IMR-90 (cell line): ENCODE measurements around the gene UBALD1. TPM values are rescaled to one million over a fixed set of nuclear protein-coding genes. Genes with fewer than 3 reads are reported as not detected.
A peak's percentile ranks its signal among the peaks of the same experiment; 100 is the strongest.

ENCODE experiments used
- ATAC-seq: fragments of 200-7000 bp; cut with Tn5 transposase; 2 replicates; pipeline ENCODE4 v1.9.1; 2020; ENCODE audit warnings: low read depth, mild to moderate bottlenecking, moderate library complexity
- BruUV-seq: library from RNA; stranded (reverse); fragments of 400-500 nt; replicated peaks from 2 replicates; lab custom pipeline; 2021; lab: Mats Ljungman, UMichigan
- CTCF ChIA-PET: fragments of 300-600 bp; formaldehyde crosslinking; extraction: SDS; loops from one replicate; lab custom pipeline; 2021; ENCODE audit warnings: antibody characterized with exemption; lab: Yijun Ruan, JAX
- POLR2A ChIA-PET: fragments of 300-600 bp; sonication (Branson Sonifier 250); formaldehyde crosslinking; loops from one replicate; lab custom pipeline; 2022; ENCODE audit warnings: antibody characterized with exemption; ENCODE audit not compliant: unreplicated experiment; lab: Charles Lee
- DNase-seq: peaks from one replicate; pipeline ENCODE4 v3.0.0; 2013
- H2AFZ ChIP-seq: replicated peaks from 2 replicates; pipeline ENCODE3; 2013; ENCODE audit warnings: low read length, mild to moderate bottlenecking; ENCODE audit not compliant: poor library complexity
- H2AK5ac ChIP-seq: 2 replicates; pipeline ENCODE4 v1.6.1; 2013; ENCODE audit warnings: low read depth, low read length, inconsistent platforms
- H2AK9ac ChIP-seq: replicated peaks from 2 replicates; pipeline ENCODE3; 2013; ENCODE audit warnings: mild to moderate bottlenecking, low read depth, low read length, moderate library complexity; ENCODE audit not compliant: poor library complexity
- H2BK120ac ChIP-seq: 2 replicates; pipeline ENCODE4 v1.6.1; 2013; ENCODE audit warnings: low read depth, low read length, inconsistent platforms
- H2BK15ac ChIP-seq: 3 replicates; pipeline ENCODE4 v1.6.1; 2013; ENCODE audit warnings: low read depth, low read length, inconsistent platforms
- H2BK20ac ChIP-seq: 2 replicates; pipeline ENCODE4 v1.6.1; 2013; ENCODE audit warnings: low read depth, mild to moderate bottlenecking, inconsistent platforms, low read length, moderate library complexity
- H2BK5ac ChIP-seq: 2 replicates; pipeline ENCODE4 v1.6.1; 2013; ENCODE audit warnings: mild to moderate bottlenecking, low read depth, low read length, inconsistent platforms; ENCODE audit not compliant: poor library complexity, severe bottlenecking
- H3K14ac ChIP-seq: replicated peaks from 2 replicates; pipeline ENCODE4 v1.6.1; 2013; ENCODE audit warnings: low read depth, low read length, inconsistent platforms
- H3K18ac ChIP-seq: 2 replicates; pipeline ENCODE4 v1.6.1; 2013; ENCODE audit warnings: low read depth, low read length, control low read depth
- H3K23ac ChIP-seq: 2 replicates; pipeline ENCODE4 v1.6.1; 2013; ENCODE audit warnings: low read depth, low read length, inconsistent platforms
- H3K27ac ChIP-seq: 2 replicates; pipeline ENCODE4 v1.5.1; 2013; ENCODE audit warnings: mild to moderate bottlenecking, control low read depth, low read length; ENCODE audit not compliant: insufficient read depth
- H3K27me3 ChIP-seq: 2 replicates; pipeline ENCODE4 v1.6.1; 2013; ENCODE audit warnings: low read length; ENCODE audit not compliant: control insufficient read depth, insufficient read depth
- H3K36me3 ChIP-seq: 2 replicates; pipeline ENCODE4 v1.6.1; 2013; ENCODE audit warnings: low read length, mixed read lengths; ENCODE audit not compliant: control insufficient read depth, insufficient read depth
- H3K4ac ChIP-seq: 2 replicates; pipeline ENCODE4 v1.6.1; 2013; ENCODE audit warnings: low read depth, low read length, inconsistent platforms
- H3K4me1 ChIP-seq: 2 replicates; pipeline ENCODE4 v1.6.1; 2013; ENCODE audit warnings: low read length, mixed read lengths; ENCODE audit not compliant: control insufficient read depth, insufficient read depth
- H3K4me2 ChIP-seq: 2 replicates; pipeline ENCODE4 v1.6.1; 2013; ENCODE audit warnings: low read depth, mild to moderate bottlenecking, control low read depth, low read length, moderate library complexity
- H3K4me3 ChIP-seq: 2 replicates; pipeline ENCODE4 v1.5.1; 2013; ENCODE audit warnings: low read depth, mild to moderate bottlenecking, control low read depth, low read length, moderate library complexity; ENCODE audit not compliant: insufficient read depth
- H3K56ac ChIP-seq: 2 replicates; pipeline ENCODE4 v1.6.1; 2013; ENCODE audit warnings: low read length, inconsistent platforms; ENCODE audit not compliant: insufficient read depth; ENCODE audit errors: extremely low read depth
- H3K79me1 ChIP-seq, 2 experiments: 2 replicates each; pipeline ENCODE4 v1.6.1; 2013; ENCODE audit warnings: low read length in 2 of 2, inconsistent platforms in 1 of 2, low read depth in 1 of 2
- H3K9ac ChIP-seq: 2 replicates; pipeline ENCODE4 v1.6.1; 2013; ENCODE audit warnings: low read depth, low read length, control low read depth
- H3K9me1 ChIP-seq: 2 replicates; pipeline ENCODE4 v1.6.1; 2013; ENCODE audit warnings: low read length, inconsistent platforms; ENCODE audit not compliant: insufficient read depth
- H3K9me3 ChIP-seq: 2 replicates; pipeline ENCODE4 v1.6.1; 2013; ENCODE audit warnings: low read length; ENCODE audit not compliant: control insufficient read depth, insufficient read depth
- H4K20me1 ChIP-seq: 2 replicates; pipeline ENCODE4 v1.6.1; 2013; ENCODE audit warnings: low read length, inconsistent platforms; ENCODE audit not compliant: insufficient read depth
- H4K5ac ChIP-seq: 2 replicates; pipeline ENCODE4 v1.6.1; 2013; ENCODE audit warnings: mild to moderate bottlenecking, low read depth, low read length, control low read depth
- H4K8ac ChIP-seq, 2 experiments: 2 replicates each; pipeline ENCODE4 v1.6.1; 2013; ENCODE audit warnings: low read depth in 2 of 2, low read length in 2 of 2, control low read depth in 1 of 2, inconsistent platforms in 1 of 2
- H4K91ac ChIP-seq: 2 replicates; pipeline ENCODE4 v1.6.1; 2013; ENCODE audit warnings: low read depth, low read length, inconsistent platforms; ENCODE audit not compliant: insufficient read depth
- CEBPB ChIP-seq: IDR thresholded peaks from 2 replicates; pipeline ENCODE4 v1.6.1; 2012; ENCODE audit warnings: low read depth, low read length, improper control_type of control experiment
- CTCF ChIP-seq: conservative IDR thresholded peaks from 2 replicates; pipeline ENCODE4 v1.5.1; 2012; ENCODE audit warnings: mild to moderate bottlenecking, low read depth, low read length, improper control_type of control experiment
- POLR2A ChIP-seq: IDR thresholded peaks from 2 replicates; pipeline ENCODE4 v1.6.1; 2012; ENCODE audit warnings: mild to moderate bottlenecking, low read depth, low read length
- RAD21 ChIP-seq: IDR thresholded peaks from 2 replicates; pipeline ENCODE4 v1.6.1; 2012; ENCODE audit warnings: low read length, improper control_type of control experiment
- WGBS, 2 experiments: methylation state at CpG; one replicate each; pipeline versions ENCODE4 v1.1.5 to v1.1.7; 2013; ENCODE audit warnings: missing lambda C conversion rate in 2 of 2; ENCODE audit not compliant: insufficient read length in 1 of 2; ENCODE audit errors: extremely low coverage in 2 of 2; 5-methylcytosine and 5-hydroxymethylcytosine counted together
- dilution Hi-C: fragments of 300-500 bp; cut with HindIII; formaldehyde crosslinking; loops from one replicate; pipeline ENCODE4 v1.14.3; 2018; ENCODE audit warnings: low sequenced_read_pairs; ENCODE audit not compliant: unreplicated experiment
- in situ Hi-C: fragments of 300-500 bp; cut with MboI; formaldehyde crosslinking; loops from 3 replicates; pipeline ENCODE4 v1.14.3; 2019; ENCODE audit warnings: low sequenced_read_pairs, inconsistent platforms, mixed read lengths
- intact Hi-C: fragments of 100-400 bp; cut with micrococcal nuclease; formaldehyde crosslinking; loops from 2 replicates; pipeline ENCODE4 v1.10.0; 2022
- polyA plus RNA-seq, 3 experiments: library from polyadenylated mRNA; depleted of rRNA; stranded (reverse); fragments of >200 nt; gene quantifications; 2 replicates each; pipeline ENCODE4 v1.2.3, GENCODE V29; 2012; ENCODE audit warnings: low replicate concordance in 1 of 3
- total RNA-seq: library from RNA; depleted of rRNA; stranded (reverse); fragments of >200 nt; gene quantifications from 2 replicates; pipeline ENCODE4 v1.2.3, GENCODE V29; 2012

The UBALD1 gene
- total and polyA plus RNA-seq, 2 of the 4 experiments (the other 2 are of a cell fraction) = 1.3 to 14.5 TPM

- Histone ChIP-seq H3K27ac (no peak overlapping the region), H3K4me2 (no peak overlapping the region), H2AK5ac (no peak overlapping the region), H3K79me1 (peaks cover 6 to 28% of the 10 kb centered on the region in 2 experiments), H3K18ac (no peak overlapping the region), H3K56ac (no peak overlapping the region), H3K36me3 (peaks cover 60% of the 10 kb centered on the region), H3K9ac (no peak overlapping the region), H2BK120ac (no peak overlapping the region), H2BK15ac (no peak overlapping the region), H4K91ac (no peak overlapping the region), H3K23ac (no peak overlapping the region), H3K14ac (no peak overlapping the region), H3K9me3 (no peaks in the 10 kb centered on the region), H2BK5ac (no peak overlapping the region), H3K27me3 (no peaks in the 10 kb centered on the region), H3K9me1 (no peaks in the 10 kb centered on the region), H2BK20ac (no peak overlapping the region), H3K4me1 (no peaks in the 10 kb centered on the region), H3K4ac (no peak overlapping the region), H2AFZ (peak overlapping the region; percentile 51), H2AK9ac (no peak overlapping the region), H3K4me3 (no peak overlapping the region), H4K5ac (no peak overlapping the region), H4K8ac (no peak overlapping the region), H4K20me1 (peaks cover 38% of the 10 kb centered on the region)
- dilution Hi-C loops (no loop called here), in situ Hi-C loops (no loop called here), intact Hi-C loops (no loop called here)
- ChIA-PET POLR2A (no interaction called here), CTCF (interaction anchor here (1.4 kb wide), 1 partner anchor 13 kb away, joined by 4 read pairs; no protein-coding TSS in a partner anchor)
- WGBS, 2 experiments = 100% methylated on average over 7 of the region's 25 CpGs; no CpG with 5 or more reads in 1 of the 2 experiments
- no peak for TF ChIP-seq RAD21
- no peak for TF ChIP-seq CTCF
- no peak for TF ChIP-seq POLR2A
- no peak for TF ChIP-seq CEBPB
- no peak for DNase-seq
- no peak for ATAC-seq
- no TSS peak for BruUV-seq
These were observed 42.3 kb upstream of the UBALD1 start for GRCh38 chr16:4656695-4657686.
